HCT116 (cell line): ENCODE results near the gene THBS4. TPM values are rescaled to one million over a fixed set of nuclear protein-coding genes. Genes with fewer than 3 reads are reported as not detected.

Experiments used
- ATAC-seq: fragments of 200-7000 bp; cut with Tn5 transposase; 2 replicates; pipeline ENCODE4 v1.9.1; 2020; ENCODE audit warnings: mild to moderate bottlenecking, moderate library complexity
- BruUV-seq: library from RNA; stranded (reverse); fragments of 400-500 nt; replicated peaks from 2 replicates; lab custom pipeline; 2021; lab: Mats Ljungman, UMichigan
- CTCF ChIA-PET: fragments of 300-600 bp; sonication (Branson Sonifier 250); formaldehyde crosslinking; loops from one replicate; lab custom pipeline; 2021; ENCODE audit warnings: antibody characterized with exemption; lab: Charles Lee
- POLR2A ChIA-PET: fragments of 300-600, 350-600 bp; sonication (Branson Sonifier 250); formaldehyde crosslinking; loops from one replicate; lab custom pipeline; 2021; ENCODE audit warnings: antibody characterized with exemption; lab: Charles Lee
- RAD21 ChIA-PET, 2 experiments: fragments of 300-600 bp; sonication (Branson Sonifier 250); formaldehyde crosslinking; loops; one replicate each; lab custom pipeline; 2023; ENCODE audit warnings: low total read pairs in 2 of 2; ENCODE audit not compliant: uncharacterized antibody in 2 of 2, unreplicated experiment in 2 of 2, low non-redundant PET in 1 of 2; lab: Charles Lee
- DNase-seq: peaks from one replicate; pipeline ENCODE4 v3.0.0-alpha.2; 2010; ENCODE audit warnings: low read depth, low spot score
- H2AFZ ChIP-seq: fragments of 200-600 bp; shearing (Covaris generic), sonication (generic); 2 replicates; pipeline ENCODE4 v1.6.1; 2017; ENCODE audit warnings: low read depth, mixed run types, mixed read lengths, antibody characterized with exemption, low read length; ENCODE audit not compliant: poor library complexity, severe bottlenecking
- H3K27ac ChIP-seq: 2 replicates; pipeline ENCODE4 v1.5.1; 2012; ENCODE audit warnings: low read depth, low read length
- H3K27me3 ChIP-seq: fragments of 200-600 bp; sonication (generic); 2 replicates; pipeline ENCODE4 v1.6.1; 2016; ENCODE audit warnings: mixed run types, low read length, mixed read lengths; ENCODE audit not compliant: insufficient read depth
- H3K36me3 ChIP-seq, 2 experiments: fragments of 200-500 bp in 1 of 2; fragments of 200-600 bp in 1 of 2; sonication (Bioruptor generic) in 1 of 2; sonication (generic) in 1 of 2; 2 replicates each; pipeline versions ENCODE4 v1.5.1 to v1.6.1; 2014 to 2016; ENCODE audit warnings: low read length in 2 of 2, inconsistent platforms in 1 of 2, mixed read lengths in 1 of 2, mixed run types in 1 of 2; ENCODE audit not compliant: insufficient read depth in 2 of 2, control insufficient read depth in 1 of 2
- H3K4me1 ChIP-seq, 2 experiments: fragments of 200-600 bp in 1 of 2; sonication (generic) in 1 of 2; 2 replicates each; pipeline versions ENCODE4 v1.5.1 to v1.6.1; 2012 to 2017; ENCODE audit warnings: low read length in 2 of 2, inconsistent platforms in 1 of 2, mild to moderate bottlenecking in 1 of 2, mixed read lengths in 1 of 2, mixed run types in 1 of 2, moderate library complexity in 1 of 2; ENCODE audit not compliant: insufficient read depth in 2 of 2, control insufficient read depth in 1 of 2
- H3K4me2 ChIP-seq: fragments of 200-600 bp; sonication (generic); 2 replicates; pipeline ENCODE4 v1.6.1; 2017; ENCODE audit warnings: mixed run types, low read length, mixed read lengths
- H3K4me3 ChIP-seq, 2 experiments: fragments of 200-600 bp in 1 of 2; sonication (generic) in 1 of 2; replicated peaks in 1 of 2; 2 replicates each; pipeline ENCODE4 v1.5.1; 2011 to 2016; ENCODE audit warnings: low read length in 2 of 2, control low read depth in 1 of 2, low read depth in 1 of 2, mild to moderate bottlenecking in 1 of 2, mixed read lengths in 1 of 2, mixed run types in 1 of 2
- H3K79me2 ChIP-seq: fragments of 200-600 bp; sonication (generic); 2 replicates; pipeline ENCODE4 v1.6.1; 2017; ENCODE audit warnings: mild to moderate bottlenecking, mixed run types, low read length, moderate library complexity, mixed read lengths; ENCODE audit not compliant: insufficient read depth
- H3K9ac ChIP-seq: fragments of 200-600 bp; sonication (generic); 2 replicates; pipeline ENCODE4 v1.6.1; 2016; ENCODE audit warnings: low read length, mixed read lengths
- H3K9me2 ChIP-seq: fragments of 200-600 bp; sonication (generic), shearing (Covaris generic); 2 replicates; pipeline ENCODE4 v1.6.1; 2017; ENCODE audit warnings: mixed run types, mild to moderate bottlenecking, moderate library complexity; ENCODE audit not compliant: insufficient read depth
- H3K9me3 ChIP-seq, 2 experiments: fragments of 200-500 bp in 1 of 2; fragments of 200-600 bp in 1 of 2; sonication (Bioruptor generic) in 1 of 2; sonication (generic) in 1 of 2; 2 replicates each; pipeline ENCODE4 v1.6.1; 2014 to 2017; ENCODE audit warnings: low read length in 2 of 2, mixed read lengths in 2 of 2, inconsistent platforms in 1 of 2, low read depth in 1 of 2, mild to moderate bottlenecking in 1 of 2, mixed run types in 1 of 2, moderate library complexity in 1 of 2; ENCODE audit not compliant: control insufficient read depth in 1 of 2, insufficient read depth in 1 of 2
- H4K20me1 ChIP-seq: fragments of 200-600 bp; sonication (generic), shearing (Covaris generic); 2 replicates; pipeline ENCODE4 v1.6.1; 2017; ENCODE audit warnings: mixed run types, mild to moderate bottlenecking, moderate library complexity; ENCODE audit not compliant: insufficient read depth
- CEBPB ChIP-seq: IDR thresholded peaks from 2 replicates; pipeline ENCODE4 v1.6.1; 2012; ENCODE audit warnings: low read depth
- CTCF ChIP-seq, 3 experiments: fragments of 200-600 bp in 1 of 3; sonication (generic) in 1 of 3; IDR thresholded peaks in 2 of 3; conservative IDR thresholded peaks in 1 of 3; 2 replicates each; pipeline ENCODE4 v1.5.1; 2012 to 2017; ENCODE audit warnings: low read depth in 2 of 3, low read length in 2 of 3, antibody characterized with exemption in 1 of 3, borderline replicate concordance in 1 of 3, control low read depth in 1 of 3, mild to moderate bottlenecking in 1 of 3, mixed read lengths in 1 of 3, mixed run types in 1 of 3, moderate library complexity in 1 of 3; ENCODE audit not compliant: insufficient read depth in 1 of 3
- EGR1 ChIP-seq: IDR thresholded peaks from 2 replicates; pipeline ENCODE4 v1.6.1; 2012; ENCODE audit warnings: low read depth
- ELF1 ChIP-seq: IDR thresholded peaks from 2 replicates; pipeline ENCODE4 v1.6.1; 2012; ENCODE audit warnings: low read depth, borderline replicate concordance
- EZH2 ChIP-seq: fragments of 200-600 bp; sonication (generic); IDR thresholded peaks from 2 replicates; pipeline ENCODE4 v1.6.1; 2017; ENCODE audit warnings: antibody characterized with exemption, mixed run types
- EZH2phosphoT487 ChIP-seq: fragments of 200-600 bp; IDR thresholded peaks from 2 replicates; pipeline ENCODE4 v1.6.1; 2018; ENCODE audit warnings: antibody characterized with exemption, borderline replicate concordance
- FOSL1 ChIP-seq: IDR thresholded peaks from 2 replicates; pipeline ENCODE4 v1.6.1; 2012; ENCODE audit warnings: low read depth
- JUND ChIP-seq: IDR thresholded peaks from 2 replicates; pipeline ENCODE4 v1.6.1; 2012
- POLR2A ChIP-seq: IDR thresholded peaks from 2 replicates; pipeline ENCODE4 v1.7.0; 2011; ENCODE audit warnings: borderline replicate concordance; ENCODE audit not compliant: insufficient read depth, insufficient read length; ENCODE audit errors: extremely low read depth
- POLR2AphosphoS5 ChIP-seq: IDR thresholded peaks from 2 replicates; pipeline ENCODE4 v1.6.1; 2011; ENCODE audit warnings: mild to moderate bottlenecking, low read depth, low read length, moderate library complexity
- RAD21 ChIP-seq: IDR thresholded peaks from 2 replicates; pipeline ENCODE4 v1.6.1; 2012; ENCODE audit warnings: low read depth, mild to moderate bottlenecking
- SIN3A ChIP-seq: IDR thresholded peaks from 2 replicates; pipeline ENCODE4 v1.6.1; 2012; ENCODE audit warnings: low read depth
- SRF ChIP-seq: IDR thresholded peaks from 2 replicates; pipeline ENCODE4 v1.6.1; 2012; ENCODE audit warnings: low read depth
- YY1 ChIP-seq: IDR thresholded peaks from 2 replicates; pipeline ENCODE4 v1.6.1; 2011; ENCODE audit warnings: low read length, low read depth, moderate library complexity, mild to moderate bottlenecking; ENCODE audit not compliant: insufficient replicate concordance; ENCODE audit errors: extremely low read depth
- ZBTB33 ChIP-seq: IDR thresholded peaks from 2 replicates; pipeline ENCODE4 v1.6.1; 2011; ENCODE audit warnings: mild to moderate bottlenecking, low read length, moderate library complexity; ENCODE audit not compliant: insufficient replicate concordance; ENCODE audit errors: extremely low read depth
- ZFX ChIP-seq: fragments of 450-650 bp; IDR thresholded peaks from 2 replicates; pipeline ENCODE4 v1.6.1; 2017
- ZNF274 ChIP-seq: fragments of 200-500 bp; sonication (Bioruptor generic); IDR thresholded peaks from 2 replicates; pipeline ENCODE4 v1.6.1; 2014; ENCODE audit warnings: mild to moderate bottlenecking, low read depth, low read length, inconsistent platforms
- intact Hi-C: fragments of 100-400 bp; cut with micrococcal nuclease; formaldehyde crosslinking; loops from 2 replicates; pipeline ENCODE4 v1.10.0; 2022
- total RNA-seq: library from RNA; stranded (reverse); gene quantifications from one replicate; pipeline ENCODE4 v1.2.1, GENCODE V29; 2021; ENCODE audit not compliant: unreplicated experiment
- TF ChIP-seq, protein P1 (sequence below): IDR thresholded peaks from 2 replicates; pipeline ENCODE4 v1.6.1; 2012

THBS4 gene
- total RNA-seq, 1 experiment from 2014 or later: 1.5 TPM

- CTCF ChIA-PET: no interaction called here
- RAD21 ChIA-PET: no interaction called here
- H4K20me1 ChIP-seq: no peaks in the 10 kb centered on the region
- TF ChIP-seq JUND: no peak
- no peak overlapping the region for H3K27ac ChIP-seq
- ATAC-seq (no peak), DNase-seq (no peak)
- H3K4me3 ChIP-seq: no peak overlapping the region
- H3K27me3 ChIP-seq: no peaks in the 10 kb centered on the region
- H3K9me2 ChIP-seq: no peaks in the 10 kb centered on the region
- H3K9ac ChIP-seq: no peak overlapping the region
- no peaks in the 10 kb centered on the region for H3K36me3 ChIP-seq
- intact Hi-C loops: no loop called here
- no peaks in the 10 kb centered on the region for H3K79me2 ChIP-seq
- POLR2A ChIA-PET: no interaction called here
- BruUV-seq: no TSS peak
- H3K4me1 ChIP-seq: no peaks in the 10 kb centered on the region
- no peaks in the 10 kb centered on the region for H3K9me3 ChIP-seq
- no peak overlapping the region for H3K4me2 ChIP-seq
- no peak overlapping the region for H2AFZ ChIP-seq
Observed at GRCh38 chr5:80039650-80040049, 4.5 kb downstream of the THBS4 start.

DNA sequence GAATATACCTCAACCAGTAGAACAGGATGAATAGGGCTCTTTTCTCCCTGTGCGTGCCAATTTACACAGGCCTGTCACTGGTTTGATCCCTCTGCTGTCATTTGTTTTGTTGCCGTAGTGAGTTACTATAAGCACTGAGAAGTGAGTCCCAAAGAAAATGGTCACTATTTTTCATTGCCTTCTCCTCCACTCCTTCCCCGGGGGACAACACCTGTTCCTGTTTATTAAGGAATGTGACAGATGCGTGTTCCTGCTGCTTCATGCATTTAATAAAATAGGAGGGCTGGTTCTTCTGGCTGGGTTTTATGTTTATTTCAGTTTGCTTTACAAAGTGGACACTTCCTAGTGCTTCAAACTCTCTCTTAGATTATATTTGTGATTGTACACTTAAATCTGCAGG lies 6.4 kb downstream of the THBS4 start:
- H3K9ac ChIP-seq: no peak overlapping the region
- H3K27ac ChIP-seq: no peak overlapping the region
- H3K4me2 ChIP-seq: no peak overlapping the region
- no peak for DNase-seq
- H3K4me1 ChIP-seq: no peaks in the 10 kb centered on the region
- H2AFZ ChIP-seq: no peak overlapping the region
- no peaks in the 10 kb centered on the region for H3K27me3 ChIP-seq
- ChIA-PET CTCF (no interaction called here), RAD21 (no interaction called here), POLR2A (no interaction called here)
- TF ChIP-seq CEBPB (no peak), FOSL1 (no peak), JUND (no peak), POLR2A (no peak), SRF (no peak), ELF1 (no peak), YY1 (no peak), SIN3A (no peak), ZNF274 (no peak), ZBTB33 (no peak), ZFX (no peak), EGR1 (no peak), RAD21 (no peak), CTCF (IDR thresholded peaks at IDR 0.05 in 2 of 3, conservative IDR thresholded peaks at IDR 0.05 in 1 of 3; ENCODE audit: borderline replicate concordance in 1 of 3, insufficient read depth in 1 of 3, low read depth in 2 of 3, low read length in 2 of 3) (no peak), EZH2 (no peak), POLR2AphosphoS5 (no peak), EZH2phosphoT487 (no peak)
- TF ChIP-seq, protein P1, sequence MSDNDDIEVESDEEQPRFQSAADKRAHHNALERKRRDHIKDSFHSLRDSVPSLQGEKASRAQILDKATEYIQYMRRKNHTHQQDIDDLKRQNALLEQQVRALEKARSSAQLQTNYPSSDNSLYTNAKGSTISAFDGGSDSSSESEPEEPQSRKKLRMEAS: no peak
- H3K4me3 ChIP-seq: no peak overlapping the region
- intact Hi-C loops: no loop called here
- no peaks in the 10 kb centered on the region for H3K9me3 ChIP-seq
- H3K36me3 ChIP-seq: no peaks in the 10 kb centered on the region
- BruUV-seq: no TSS peak
- no peak for ATAC-seq
- H3K79me2 ChIP-seq: no peaks in the 10 kb centered on the region
- H4K20me1 ChIP-seq: no peaks in the 10 kb centered on the region
- H3K9me2 ChIP-seq: no peaks in the 10 kb centered on the region
